Gastrocnemius medialis (tissue), 4 donors: ENCODE results near the gene GUCY2F. TPM values are rescaled to one million over a fixed set of nuclear protein-coding genes. Genes with fewer than 3 reads are reported as not detected.

ENCODE experiments used
- ATAC-seq, 2 donors: fragments of 150-250 bp; one replicate each; pipeline ENCODE4 v1.9.1; 2016
- DNase-seq, 2 donors: peaks; one replicate each; pipeline ENCODE4 v3.0.0-alpha.2; 2019
- H3K27ac ChIP-seq, 4 donors: fragments of 200-600 bp; sonication (generic); 1 replicate in 1 of 4; 2 replicates in 3 of 4; pipeline ENCODE4 v1.5.1; 2016 to 2018; ENCODE audit warnings: mild to moderate bottlenecking in 2 of 4, moderate library complexity in 1 of 4
- H3K27me3 ChIP-seq, 3 donors: fragments of 200-600 bp; sonication (generic) in 2 of 3; 1 replicate in 1 of 3; 2 replicates in 2 of 3; pipeline versions ENCODE4 v1.5.1 to v1.6.0; 2016 to 2019; ENCODE audit warnings: mild to moderate bottlenecking in 1 of 3, moderate library complexity in 1 of 3
- H3K36me3 ChIP-seq, 2 donors: fragments of 200-600 bp; sonication (generic) in 1 of 2; one replicate each; pipeline ENCODE4 v1.5.1; 2017 to 2018
- H3K4me1 ChIP-seq, 2 donors: fragments of 200-600 bp; sonication (generic) in 1 of 2; one replicate each; pipeline ENCODE4 v1.5.1; 2016 to 2017; ENCODE audit warnings: mild to moderate bottlenecking in 2 of 2
- H3K4me3 ChIP-seq, 4 donors: fragments of 200-600 bp; sonication (generic) in 3 of 4; 1 replicate in 1 of 4; 2 replicates in 3 of 4; pipeline ENCODE4 v1.5.1; 2016 to 2019; ENCODE audit warnings: mild to moderate bottlenecking in 2 of 4
- H3K9me3 ChIP-seq, 3 donors: fragments of 200-600 bp; sonication (generic) in 2 of 3; 1 replicate in 1 of 3; 2 replicates in 2 of 3; pipeline ENCODE4 v1.5.1; 2016 to 2019
- CTCF ChIP-seq, 5 experiments: fragments of 450-650 bp in 3 of 5; fragments of 200-600 bp in 2 of 5; sonication (generic) in 2 of 5; IDR thresholded peaks in 4 of 5; conservative IDR thresholded peaks in 1 of 5; 1 replicate in 4 of 5; 2 replicates in 1 of 5; pipeline ENCODE4 v1.5.1; 2016 to 2019; ENCODE audit warnings: antibody characterized with exemption in 5 of 5, mild to moderate bottlenecking in 3 of 5, moderate library complexity in 3 of 5
- POLR2A ChIP-seq, 2 donors: fragments of 450-650 bp; IDR thresholded peaks; one replicate each; pipeline ENCODE4 v1.6.1; 2017; ENCODE audit warnings: antibody characterized with exemption in 2 of 2, mild to moderate bottlenecking in 2 of 2, moderate library complexity in 2 of 2
- in situ Hi-C, 4 donors: fragments of 200-750 bp; cut with MboI; loops; one replicate each; pipeline versions ENCODE4 v1.15.0 to v1.8.0; 2017; ENCODE audit warnings: low sequenced_read_pairs in 4 of 4
- intact Hi-C: fragments of 100-400 bp; cut with DNase I; formaldehyde crosslinking; loops from one replicate; pipeline ENCODE4 v1.15.1; 2023; ENCODE audit warnings: low total_unique reads
- total RNA-seq, 4 donors: library from RNA; depleted of rRNA; stranded (reverse); fragments of >200 nt; gene quantifications; one replicate each; pipeline versions ENCODE4 v1.1.0 to v1.2.3, GENCODE V29; 2016

Gene GUCY2F
- total RNA-seq = not detected

- Histone ChIP-seq H3K27ac (no peak within 1 kb of the TSS), H3K4me1 (no peaks in the 10 kb centered on the region), H3K9me3 (no peaks in the 10 kb centered on the region), H3K4me3 (no peak within 1 kb of the TSS), H3K36me3 (no peaks in the 10 kb centered on the region), H3K27me3 (peaks cover 0 to 5% (median 3%) of the 10 kb centered on the region in 3 donors)
- intact Hi-C loops (no loop called here), in situ Hi-C loops (loop anchor here (10.0 to 25.0 kb wide), 4 partner anchors 153 to 405 kb away; partner anchors contain the start of gene KCNE5 (in 1 of the 4))
- no peak for DNase-seq
- no peak for TF ChIP-seq POLR2A (IDR thresholded peaks at IDR 0.05)
- TF ChIP-seq CTCF (IDR thresholded peaks at IDR 0.05 in 4 of 5, conservative IDR thresholded peaks at IDR 0.05 in 1 of 5) = no peak
- no peak for ATAC-seq
Measured at GRCh38 chrX:109481986-109482385, at the start of gene GUCY2F. Gene GUCY2F (minus strand): TSS chrX:109482086. CDS start chrX:109475936, 6,150 bp downstream.

- H3K27me3 ChIP-seq = no peaks in the 10 kb centered on the region
- TF ChIP-seq POLR2A (IDR thresholded peaks at IDR 0.05) = no peak
- no peak for TF ChIP-seq CTCF (IDR thresholded peaks at IDR 0.05 in 4 of 5, conservative IDR thresholded peaks at IDR 0.05 in 1 of 5)
- no peak overlapping the region for H3K4me3 ChIP-seq
- in situ Hi-C loops (no loop called here), intact Hi-C loops (no loop called here)
- H3K9me3 ChIP-seq = no peaks in the 10 kb centered on the region
- H3K4me1 ChIP-seq = no peaks in the 10 kb centered on the region
- ATAC-seq (no peak), DNase-seq (no peak)
- no peak overlapping the region for H3K27ac ChIP-seq
- no peaks in the 10 kb centered on the region for H3K36me3 ChIP-seq
Measured at GRCh38 chrX:109519001-109519400, 37.1 kb upstream of the GUCY2F start.

- DNase-seq = no peak
- H3K4me3 ChIP-seq = no peak overlapping the region
- intact Hi-C loops (no loop called here), in situ Hi-C loops (no loop called here)
- H3K4me1 ChIP-seq = no peaks in the 10 kb centered on the region
- no peaks in the 10 kb centered on the region for H3K9me3 ChIP-seq
- TF ChIP-seq POLR2A (IDR thresholded peaks at IDR 0.05) = no peak
- H3K27me3 ChIP-seq = peaks cover 0 to 12% (median 0%) of the 10 kb centered on the region in 3 donors
- H3K27ac ChIP-seq = no peak overlapping the region
- no peak for ATAC-seq
- H3K36me3 ChIP-seq = no peaks in the 10 kb centered on the region
Measured at GRCh38 chrX:109511113-109511512, 29.2 kb upstream of the GUCY2F start.

GRCh38 chrX:109508915-109509314, 27.0 kb upstream of the GUCY2F start:
- intact Hi-C loops = no loop called here
- Histone ChIP-seq H3K27me3 (peaks cover 0 to 12% (median 0%) of the 10 kb centered on the region in 3 donors), H3K4me1 (no peaks in the 10 kb centered on the region), H3K27ac (no peak overlapping the region), H3K36me3 (no peaks in the 10 kb centered on the region), H3K4me3 (no peak overlapping the region), H3K9me3 (no peaks in the 10 kb centered on the region)
- in situ Hi-C loops = no loop called here
- DNase-seq (no peak), ATAC-seq (no peak)
- no peak for TF ChIP-seq CTCF (IDR thresholded peaks at IDR 0.05 in 4 of 5, conservative IDR thresholded peaks at IDR 0.05 in 1 of 5)
- no peak for TF ChIP-seq POLR2A (IDR thresholded peaks at IDR 0.05)

GRCh38 chrX:109501176-109501575, 19.3 kb upstream of the GUCY2F start:
- no peaks in the 10 kb centered on the region for H3K9me3 ChIP-seq
- no peak for TF ChIP-seq POLR2A (IDR thresholded peaks at IDR 0.05)
- TF ChIP-seq CTCF (IDR thresholded peaks at IDR 0.05 in 4 of 5, conservative IDR thresholded peaks at IDR 0.05 in 1 of 5) = no peak
- ATAC-seq (no peak), DNase-seq (no peak)
- no peak overlapping the region for H3K27ac ChIP-seq
- H3K36me3 ChIP-seq = no peaks in the 10 kb centered on the region
- H3K4me1 ChIP-seq = no peaks in the 10 kb centered on the region
- in situ Hi-C loops = no loop called here
- no peak overlapping the region for H3K4me3 ChIP-seq
- intact Hi-C loops = no loop called here
- no peaks in the 10 kb centered on the region for H3K27me3 ChIP-seq
